Glomerular endothelial cell (primary cell): ENCODE results near the gene PHC1. TPM values are rescaled to one million over a fixed set of nuclear protein-coding genes. Genes with fewer than 3 reads are reported as not detected.
A peak's percentile ranks its signal among the peaks of the same experiment; 100 is the strongest.

Experiments
- DNase-seq: peaks from one replicate; pipeline ENCODE4 v3.0.0-alpha.2; 2011; ENCODE audit warnings: low read depth, low spot score; ENCODE audit errors: extremely low read depth
- total RNA-seq: library from RNA; depleted of rRNA; stranded (reverse); fragments of >200 nt; gene quantifications from 2 replicates; pipeline ENCODE4 v1.2.3, GENCODE V29; 2015

The PHC1 gene
- total RNA-seq, 1 donor from 2014 or later = 32.2 TPM

GRCh38 chr12:8948701-8949341 is 34.5 kb downstream of the PHC1 start:
- no peak for DNase-seq

GRCh38 chr12:8949342-8950220 is 35.3 kb downstream of the PHC1 start, which contains the start of gene M6PR:
M6PR (minus strand) TSS chr12:8949645; CDS start chr12:8946404, 3,241 bp downstream.
- peak; percentile 79 for DNase-seq

GRCh38 chr12:8950221-8950527 is 35.9 kb downstream of the PHC1 start:
- no peak for DNase-seq

- no peak for DNase-seq
Measured at GRCh38 chr12:8950702-8951478, 36.6 kb downstream of the PHC1 start.

- no peak for DNase-seq
Measured at GRCh38 chr12:8951744-8952143, 37.4 kb downstream of the PHC1 start.

- DNase-seq = no peak
Measured at GRCh38 chr12:8953773-8954402, 39.6 kb downstream of the PHC1 start.

- DNase-seq = no peak
Measured at GRCh38 chr12:8956073-8956472, 41.8 kb downstream of the PHC1 start.

- DNase-seq = no peak
Measured at GRCh38 chr12:8956772-8957171, 42.5 kb downstream of the PHC1 start.

- DNase-seq = no peak
Measured at GRCh38 chr12:8957561-8957960, 43.3 kb downstream of the PHC1 start.

GRCh38 chr12:8958066-8958465 is 43.8 kb downstream of the PHC1 start:
- no peak for DNase-seq

- no peak for DNase-seq
Measured at GRCh38 chr12:8960176-8960575, 45.9 kb downstream of the PHC1 start.

- no peak for DNase-seq
Measured at GRCh38 chr12:8968761-8969160, 54.5 kb downstream of the PHC1 start.

GRCh38 chr12:8969861-8970411 is 55.6 kb downstream of the PHC1 start:
- DNase-seq = no peak

- DNase-seq = no peak
Measured at GRCh38 chr12:8970432-8970831, 56.1 kb downstream of the PHC1 start.

- DNase-seq = no peak
Measured at GRCh38 chr12:8980137-8980536, 65.8 kb downstream of the PHC1 start.

- no peak for DNase-seq
Measured at GRCh38 chr12:8985213-8985754, 71.0 kb downstream of the PHC1 start.

GRCh38 chr12:8987163-8987562 is 72.9 kb downstream of the PHC1 start:
- no peak for DNase-seq

- DNase-seq = no peak
Measured at GRCh38 chr12:8987685-8988084, 73.4 kb downstream of the PHC1 start.

- DNase-seq = no peak
Measured at GRCh38 chr12:8989413-8989812, 75.1 kb downstream of the PHC1 start, which contains the start of gene KLRG1. KLRG1 (plus strand) TSS chr12:8989546; CDS start chr12:8989636, 90 bp downstream.
